Measurements from ENCODE around the gene DHX9. TPM values are rescaled to one million over a fixed set of nuclear protein-coding genes. Genes with fewer than 3 reads are reported as not detected.
A peak's percentile ranks its signal among the peaks of the same experiment; 100 is the strongest.

Gene DHX9
- total RNA-seq (2014; rRNA removed; shearing (Covaris generic); ENCODE audit: low replicate concordance) = 94.6 and 133 TPM in 2 replicates

DNA sequence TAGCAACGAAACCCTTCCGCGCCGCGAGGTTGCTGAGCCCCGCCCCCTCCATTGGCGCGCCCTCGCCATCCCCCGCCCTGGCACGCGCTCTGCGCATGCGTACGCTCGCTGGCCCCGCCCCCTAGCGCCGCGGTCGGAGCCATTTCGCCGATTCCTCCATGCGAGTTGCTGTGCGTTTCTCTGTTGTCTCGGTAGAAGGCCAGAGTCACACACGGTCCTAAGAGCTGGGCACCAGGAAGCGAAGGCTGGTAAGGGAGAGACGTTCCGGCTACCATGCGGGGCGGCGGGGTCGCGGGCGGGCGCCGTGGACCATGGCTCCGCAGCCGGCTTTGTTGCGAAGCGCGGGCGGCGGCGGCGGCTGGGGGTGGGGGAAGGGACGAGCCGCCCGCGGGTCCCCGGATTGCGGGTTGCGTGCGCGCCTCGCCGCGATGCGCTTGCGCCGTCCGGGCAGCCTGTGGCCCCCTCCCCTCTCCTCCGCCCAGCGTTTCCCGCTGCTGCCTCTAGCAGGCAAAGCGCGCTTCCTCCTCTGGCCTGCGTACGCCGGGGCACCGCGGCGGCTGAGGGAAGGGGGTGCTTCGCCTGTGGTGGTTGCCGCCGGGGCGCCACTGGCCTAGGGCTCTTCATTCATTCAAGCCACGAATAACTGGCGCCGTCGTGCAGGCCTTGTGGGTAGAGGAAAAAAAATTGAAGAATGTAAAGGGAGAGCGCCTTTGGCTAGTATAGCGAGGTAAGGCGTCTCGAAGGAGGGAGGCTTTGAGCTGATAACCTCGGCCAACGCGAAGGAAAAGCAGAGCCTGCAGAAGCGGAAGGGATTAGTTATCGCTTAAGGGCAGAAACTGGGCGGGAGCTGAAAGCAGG lies at the start of gene DHX9:
TSS of gene DHX9 (plus strand) at position 139 of the 858 bp plus-strand sequence. CDS start 3,220 bp downstream, outside the sequence.
- peaks cover 53% of the 10 kb centered on the region for H3K79me2 ChIP-seq (ENCODE audit: low read length)
- H2AFZ ChIP-seq (ENCODE audit: low read length) = peak within 1 kb of the TSS; percentile 87
- H3K4me1 ChIP-seq (ENCODE audit: low read length) = peaks cover 32% of the 10 kb centered on the region
- H3K27me3 ChIP-seq (ENCODE audit: low read length) = no peaks in the 10 kb centered on the region
- peak within 1 kb of the TSS; percentile 90 for H3K27ac ChIP-seq (ENCODE audit: low read length)
- peak; percentile 97 for DNase-seq
- H3K9ac ChIP-seq (ENCODE audit: low read length) = peak within 1 kb of the TSS; percentile 90
- no peaks in the 10 kb centered on the region for H3K9me3 ChIP-seq (ENCODE audit: low read length)
- H4K20me1 ChIP-seq (ENCODE audit: insufficient read depth, low read depth, low read length) = peaks cover 48% of the 10 kb centered on the region
- H3K36me3 ChIP-seq (ENCODE audit: insufficient read depth, low read length) = peaks cover 38% of the 10 kb centered on the region
- no peaks in the 10 kb centered on the region for H3K9me2 ChIP-seq (replicated peaks; ENCODE audit: insufficient read depth, low read length)
- H3K4me2 ChIP-seq (ENCODE audit: low read depth, low read length, poor library complexity, severe bottlenecking) = peak within 1 kb of the TSS; percentile 98
- peak within 1 kb of the TSS; percentile 88 for H3K4me3 ChIP-seq (ENCODE audit: low read length)

DNA sequence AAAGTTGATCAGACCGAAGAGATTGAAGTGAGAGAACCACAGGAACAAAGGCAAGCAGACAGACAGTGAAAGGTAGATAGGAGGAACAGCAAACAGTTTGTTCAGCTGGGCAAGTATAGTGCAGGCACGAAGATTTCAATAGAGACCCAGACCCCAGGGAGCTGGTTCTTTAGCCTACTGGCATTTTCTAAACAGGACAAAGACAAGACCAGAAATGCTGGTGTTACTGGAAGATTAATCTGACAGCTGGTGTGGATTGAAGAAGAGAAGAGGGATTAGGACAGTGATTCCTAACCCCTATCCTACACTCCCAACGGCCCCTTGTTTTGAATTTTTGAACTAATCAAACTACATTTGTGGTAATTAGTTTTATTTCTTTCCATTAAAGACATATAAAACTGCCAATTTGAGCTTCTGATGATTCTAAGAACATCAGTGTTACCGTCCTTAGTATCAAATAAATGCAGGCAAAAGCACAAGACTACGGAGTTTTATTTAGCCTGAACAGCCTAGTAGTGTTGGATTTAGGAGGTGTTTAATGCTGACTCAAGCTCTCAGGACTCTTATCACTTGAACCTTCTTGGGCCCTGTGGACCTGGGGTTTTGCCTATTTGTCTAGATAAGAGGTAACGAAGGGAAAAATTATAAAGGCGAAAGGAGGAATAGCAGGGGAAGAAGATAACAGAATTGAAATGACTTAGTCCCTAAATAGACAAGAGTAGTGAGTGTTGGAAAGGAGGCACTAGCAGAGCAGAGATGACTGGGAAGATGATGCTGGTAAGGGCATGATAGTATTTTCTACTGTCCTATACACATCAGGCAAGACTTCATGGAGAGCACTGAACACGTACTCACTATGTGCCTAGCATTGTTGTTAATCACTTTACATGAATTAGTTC lies 47.6 kb upstream of the DHX9 start:
- no peaks in the 10 kb centered on the region for H3K9me2 ChIP-seq (replicated peaks; ENCODE audit: insufficient read depth, low read length)
- no peaks in the 10 kb centered on the region for H4K20me1 ChIP-seq (ENCODE audit: insufficient read depth, low read depth, low read length)
- no peaks in the 10 kb centered on the region; the same call in 1 of the 2 replicates for H3K27me3 ChIP-seq (ENCODE audit: low read length)
- no peak overlapping the region for H2AFZ ChIP-seq (ENCODE audit: low read length)
- no peak overlapping the region for H3K27ac ChIP-seq (ENCODE audit: low read length)
- H3K79me2 ChIP-seq (ENCODE audit: low read length) = no peaks in the 10 kb centered on the region
- H3K4me1 ChIP-seq (ENCODE audit: low read length) = peaks cover 23% of the 10 kb centered on the region
- DNase-seq = no peak
- no peak overlapping the region for H3K4me2 ChIP-seq (ENCODE audit: low read depth, low read length, poor library complexity, severe bottlenecking)
- no peak overlapping the region for H3K9ac ChIP-seq (ENCODE audit: low read length)
- H3K9me3 ChIP-seq (ENCODE audit: low read length) = no peaks in the 10 kb centered on the region
- no peaks in the 10 kb centered on the region for H3K36me3 ChIP-seq (ENCODE audit: insufficient read depth, low read length)
- no peak overlapping the region for H3K4me3 ChIP-seq (ENCODE audit: low read length)

DNA sequence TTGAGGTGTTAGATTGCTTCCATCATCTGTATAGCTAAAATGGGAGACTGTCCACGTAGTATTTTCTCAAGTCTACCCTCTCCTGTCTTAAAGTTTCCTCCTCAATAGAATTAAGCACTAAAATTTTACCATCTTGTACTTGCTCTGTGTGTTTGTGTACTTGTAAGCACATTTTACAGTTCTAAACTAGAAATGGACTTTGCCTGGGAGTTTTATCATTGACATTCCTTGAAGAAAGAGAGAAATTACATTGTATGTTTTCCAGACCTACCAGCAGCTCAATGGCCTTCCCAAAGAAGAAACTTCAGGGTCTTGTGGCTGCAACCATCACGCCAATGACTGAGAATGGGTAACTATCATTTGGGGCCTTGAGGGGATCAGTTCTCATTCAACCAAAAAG lies 45.1 kb upstream of the DHX9 start:
- peaks cover 19% of the 10 kb centered on the region for H3K4me1 ChIP-seq (ENCODE audit: low read length)
- H3K9ac ChIP-seq (ENCODE audit: low read length) = no peak overlapping the region
- no peak overlapping the region for H3K27ac ChIP-seq (ENCODE audit: low read length)
- H3K9me3 ChIP-seq (ENCODE audit: low read length) = no peaks in the 10 kb centered on the region
- no peaks in the 10 kb centered on the region for H4K20me1 ChIP-seq (ENCODE audit: insufficient read depth, low read depth, low read length)
- H3K27me3 ChIP-seq (ENCODE audit: low read length) = no peaks in the 10 kb centered on the region; the same call in 1 of the 2 replicates
- no peak overlapping the region for H2AFZ ChIP-seq (ENCODE audit: low read length)
- H3K4me2 ChIP-seq (ENCODE audit: low read depth, low read length, poor library complexity, severe bottlenecking) = no peak overlapping the region
- no peaks in the 10 kb centered on the region for H3K79me2 ChIP-seq (ENCODE audit: low read length)
- H3K36me3 ChIP-seq (ENCODE audit: insufficient read depth, low read length) = no peaks in the 10 kb centered on the region
- no peak overlapping the region for H3K4me3 ChIP-seq (ENCODE audit: low read length)
- no peak for DNase-seq
- no peaks in the 10 kb centered on the region for H3K9me2 ChIP-seq (replicated peaks; ENCODE audit: insufficient read depth, low read length)

DNA sequence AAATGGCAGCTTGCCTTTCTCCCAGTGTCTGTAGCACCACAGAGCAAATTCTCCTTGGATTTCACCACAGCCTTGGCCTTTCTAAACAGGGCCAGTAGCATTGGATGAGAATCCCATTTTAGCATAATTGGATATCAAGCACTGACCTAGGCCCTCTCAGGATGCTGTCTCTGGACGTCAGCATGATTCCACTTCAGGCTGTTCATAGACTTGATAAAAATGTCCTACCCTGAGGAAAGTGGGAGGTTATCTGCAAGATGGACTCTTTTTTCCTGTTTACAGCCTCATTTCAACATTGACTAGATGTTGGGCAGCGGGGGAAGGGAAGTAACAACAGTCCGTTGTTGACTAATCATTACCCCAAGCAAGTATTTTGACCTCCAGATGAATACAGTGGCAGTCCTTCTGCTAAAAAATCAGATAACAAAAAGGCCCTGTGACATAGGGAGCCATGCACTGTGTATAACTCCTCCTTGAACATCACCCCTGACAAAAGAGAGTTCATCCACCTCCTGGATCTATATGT lies 44.4 kb upstream of the DHX9 start:
- no peaks in the 10 kb centered on the region for H3K9me3 ChIP-seq (ENCODE audit: low read length)
- H3K27me3 ChIP-seq (ENCODE audit: low read length) = no peaks in the 10 kb centered on the region; the same call in 1 of the 2 replicates
- H3K79me2 ChIP-seq (ENCODE audit: low read length) = no peaks in the 10 kb centered on the region
- no peak overlapping the region for H3K27ac ChIP-seq (ENCODE audit: low read length)
- no peak overlapping the region for H3K9ac ChIP-seq (ENCODE audit: low read length)
- H4K20me1 ChIP-seq (ENCODE audit: insufficient read depth, low read depth, low read length) = no peaks in the 10 kb centered on the region
- H3K4me2 ChIP-seq (ENCODE audit: low read depth, low read length, poor library complexity, severe bottlenecking) = no peak overlapping the region
- no peaks in the 10 kb centered on the region for H3K9me2 ChIP-seq (replicated peaks; ENCODE audit: insufficient read depth, low read length)
- H2AFZ ChIP-seq (ENCODE audit: low read length) = no peak overlapping the region
- H3K4me3 ChIP-seq (ENCODE audit: low read length) = no peak overlapping the region
- no peak for DNase-seq
- H3K36me3 ChIP-seq (ENCODE audit: insufficient read depth, low read length) = no peaks in the 10 kb centered on the region
- peaks cover 12% of the 10 kb centered on the region for H3K4me1 ChIP-seq (ENCODE audit: low read length)

DNA sequence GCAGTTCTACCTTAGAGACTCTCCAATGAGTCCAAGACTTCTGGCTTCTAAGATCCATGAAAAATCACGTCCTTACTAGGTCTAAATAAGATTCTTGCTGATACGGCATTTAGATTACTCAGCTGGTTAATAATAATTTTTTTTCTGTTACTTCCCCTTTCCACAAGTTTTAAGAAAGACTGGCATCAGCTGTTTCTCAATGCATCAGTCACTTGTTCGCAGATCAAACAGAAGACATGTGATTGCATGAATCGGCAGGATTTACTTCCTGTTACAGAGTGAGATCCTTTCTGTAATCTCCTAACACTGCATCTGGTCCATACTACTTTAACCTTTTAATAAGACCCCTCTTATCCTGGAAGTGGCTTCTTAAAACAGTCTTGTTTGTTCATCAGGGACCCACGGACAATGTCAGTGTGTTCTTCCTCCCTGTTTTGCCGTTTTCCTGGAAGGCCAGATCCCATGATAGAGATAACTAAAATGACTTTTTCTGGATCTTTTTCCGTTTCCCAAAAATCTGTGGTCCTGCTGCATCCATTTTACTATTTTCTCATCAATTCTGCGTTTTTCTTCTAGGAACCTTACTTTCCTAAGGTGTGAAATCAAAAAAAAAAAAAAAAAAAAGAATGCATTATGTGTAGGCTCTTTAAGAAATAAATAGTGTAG lies 43.5 kb upstream of the DHX9 start:
- peak; percentile 53 for DNase-seq
- Histone ChIP-seq H3K9ac (ENCODE audit: low read length) (no peak overlapping the region), H3K4me1 (ENCODE audit: low read length) (peaks cover 6% of the 10 kb centered on the region; the same call in 1 of the 2 replicates), H3K9me3 (ENCODE audit: low read length) (no peaks in the 10 kb centered on the region), H3K79me2 (ENCODE audit: low read length) (no peaks in the 10 kb centered on the region), H3K27ac (ENCODE audit: low read length) (no peak overlapping the region), H3K4me3 (ENCODE audit: low read length) (no peak overlapping the region), H3K9me2 (replicated peaks; ENCODE audit: insufficient read depth, low read length) (no peaks in the 10 kb centered on the region), H3K27me3 (ENCODE audit: low read length) (no peaks in the 10 kb centered on the region; the same call in 1 of the 2 replicates), H3K4me2 (ENCODE audit: low read depth, low read length, poor library complexity, severe bottlenecking) (no peak overlapping the region), H2AFZ (ENCODE audit: low read length) (no peak overlapping the region), H3K36me3 (ENCODE audit: insufficient read depth, low read length) (no peaks in the 10 kb centered on the region), H4K20me1 (ENCODE audit: insufficient read depth, low read depth, low read length) (no peaks in the 10 kb centered on the region)

DNA sequence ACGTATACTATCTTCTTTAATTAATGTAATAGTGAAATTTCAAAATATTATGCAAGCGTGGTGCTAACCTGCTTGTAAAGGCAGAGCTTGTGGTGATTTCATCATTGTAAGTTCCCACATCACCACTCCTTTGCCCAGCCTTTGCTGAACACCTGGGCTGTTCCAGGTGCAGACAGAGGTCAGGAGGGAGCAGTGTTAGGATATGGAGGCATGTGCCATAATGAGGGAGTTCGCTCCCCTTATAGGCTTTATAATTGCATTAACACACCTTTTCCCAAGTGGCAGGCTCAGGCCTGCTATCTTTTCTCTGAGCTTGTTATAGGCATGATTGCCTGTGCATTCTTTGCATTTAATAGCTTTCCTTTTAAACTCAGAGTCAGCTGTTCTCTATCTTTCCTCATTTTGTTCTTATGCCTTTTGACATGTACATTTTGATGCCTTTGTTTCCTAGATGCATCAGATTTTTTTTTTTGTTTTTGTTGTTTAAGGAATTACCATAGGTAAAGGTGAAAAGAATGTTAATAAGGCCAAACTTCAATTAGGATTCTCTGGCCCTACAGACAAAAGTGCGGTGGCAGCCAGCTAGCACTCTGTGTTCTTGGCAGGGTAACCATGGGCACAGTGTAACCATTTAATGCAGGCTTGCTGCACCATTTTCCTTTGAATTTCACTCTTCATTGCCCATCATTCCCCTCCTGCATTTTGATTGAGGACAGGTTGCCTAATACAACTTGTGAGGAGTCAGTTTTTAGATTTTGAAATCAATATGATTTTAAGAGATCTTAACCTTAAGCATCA lies 36.9 kb upstream of the DHX9 start:
- Histone ChIP-seq H3K27ac (ENCODE audit: low read length) (no peak overlapping the region), H3K9ac (ENCODE audit: low read length) (no peak overlapping the region), H3K9me3 (ENCODE audit: low read length) (no peaks in the 10 kb centered on the region), H3K9me2 (replicated peaks; ENCODE audit: insufficient read depth, low read length) (no peaks in the 10 kb centered on the region), H3K27me3 (ENCODE audit: low read length) (no peaks in the 10 kb centered on the region), H3K36me3 (ENCODE audit: insufficient read depth, low read length) (no peaks in the 10 kb centered on the region), H4K20me1 (ENCODE audit: insufficient read depth, low read depth, low read length) (no peaks in the 10 kb centered on the region), H3K4me3 (ENCODE audit: low read length) (no peak overlapping the region), H2AFZ (ENCODE audit: low read length) (no peak overlapping the region), H3K79me2 (ENCODE audit: low read length) (no peaks in the 10 kb centered on the region), H3K4me2 (ENCODE audit: low read depth, low read length, poor library complexity, severe bottlenecking) (no peak overlapping the region), H3K4me1 (ENCODE audit: low read length) (no peaks in the 10 kb centered on the region)
- no peak for DNase-seq

DNA sequence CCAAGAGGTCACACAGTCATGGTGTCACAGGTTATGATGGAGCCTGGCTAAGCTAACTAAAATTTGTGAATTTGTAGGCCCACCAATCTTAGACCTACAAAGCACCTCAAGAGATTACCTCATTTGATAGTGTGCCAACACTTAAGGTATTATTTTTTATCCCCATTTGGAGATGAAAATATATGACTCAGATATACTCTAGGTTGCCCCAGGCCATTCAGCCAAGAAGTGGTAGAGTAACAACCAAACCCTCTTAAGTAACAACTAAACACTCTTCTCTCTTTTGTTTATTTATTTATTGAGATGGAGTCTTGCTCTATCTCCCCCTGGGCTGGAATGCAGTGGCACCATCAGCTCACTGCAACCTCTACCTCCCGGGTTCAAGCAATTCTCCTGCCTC lies 35.3 kb upstream of the DHX9 start:
- Histone ChIP-seq H3K4me3 (ENCODE audit: low read length) (no peak overlapping the region), H3K4me1 (ENCODE audit: low read length) (no peaks in the 10 kb centered on the region), H3K36me3 (ENCODE audit: insufficient read depth, low read length) (no peaks in the 10 kb centered on the region), H3K9ac (ENCODE audit: low read length) (no peak overlapping the region), H3K79me2 (ENCODE audit: low read length) (no peaks in the 10 kb centered on the region), H3K9me3 (ENCODE audit: low read length) (no peaks in the 10 kb centered on the region), H3K9me2 (replicated peaks; ENCODE audit: insufficient read depth, low read length) (no peaks in the 10 kb centered on the region), H4K20me1 (ENCODE audit: insufficient read depth, low read depth, low read length) (no peaks in the 10 kb centered on the region), H3K4me2 (ENCODE audit: low read depth, low read length, poor library complexity, severe bottlenecking) (no peak overlapping the region), H2AFZ (ENCODE audit: low read length) (no peak overlapping the region), H3K27me3 (ENCODE audit: low read length) (no peaks in the 10 kb centered on the region), H3K27ac (ENCODE audit: low read length) (no peak overlapping the region)
- DNase-seq = no peak

All from Karpas-422 (cell line).